Kidney capillary endothelial cell (primary cell): Measurements from ENCODE around the gene CNTN5.

Source experiments
- DNase-seq: peaks from one replicate; pipeline ENCODE4 v3.0.0-alpha.2; 2018; ENCODE audit warnings: low spot score

CNTN5 gene

GRCh38 chr11:99932684-99933083, 911.9 kb downstream of the CNTN5 start:
- DNase-seq, result no peak

GRCh38 chr11:99934008-99934407, 913.3 kb downstream of the CNTN5 start:
- DNase-seq, result no peak

- DNase-seq, result no peak
Measured at GRCh38 chr11:99937330-99937729, 916.6 kb downstream of the CNTN5 start.

- no peak for DNase-seq
Measured at GRCh38 chr11:99952816-99953215, 932.1 kb downstream of the CNTN5 start.

GRCh38 chr11:99960536-99960935, 939.8 kb downstream of the CNTN5 start:
- DNase-seq, result no peak

- DNase-seq, result no peak
Measured at GRCh38 chr11:99968336-99968735, 947.6 kb downstream of the CNTN5 start.

GRCh38 chr11:99973993-99974392, 953.2 kb downstream of the CNTN5 start:
- DNase-seq, result no peak

- DNase-seq, result no peak
Measured at GRCh38 chr11:99979042-99979441, 958.3 kb downstream of the CNTN5 start.

- no peak for DNase-seq
Measured at GRCh38 chr11:99987821-99988470, 967.2 kb downstream of the CNTN5 start.

GRCh38 chr11:99988471-99988837, 967.7 kb downstream of the CNTN5 start:
- DNase-seq, result no peak

GRCh38 chr11:100003985-100004384, 983.2 kb downstream of the CNTN5 start:
- DNase-seq, result no peak

- DNase-seq, result no peak
Measured at GRCh38 chr11:100004541-100004940, 983.8 kb downstream of the CNTN5 start.

- DNase-seq, result no peak
Measured at GRCh38 chr11:100008417-100008816, 987.7 kb downstream of the CNTN5 start.

GRCh38 chr11:100009728-100010127, 989.0 kb downstream of the CNTN5 start:
- DNase-seq, result no peak

GRCh38 chr11:100010393-100010792, 989.6 kb downstream of the CNTN5 start:
- no peak for DNase-seq

- no peak for DNase-seq
Measured at GRCh38 chr11:100011697-100012096, 990.9 kb downstream of the CNTN5 start.

- no peak for DNase-seq
Measured at GRCh38 chr11:100013011-100013410, 992.3 kb downstream of the CNTN5 start.

- no peak for DNase-seq
Measured at GRCh38 chr11:100031973-100032372, 1011.2 kb downstream of the CNTN5 start.

GRCh38 chr11:100061006-100061405, 1040.3 kb downstream of the CNTN5 start:
- no peak for DNase-seq

GRCh38 chr11:100066399-100066798, 1045.7 kb downstream of the CNTN5 start:
- DNase-seq, result no peak

- DNase-seq, result no peak
Measured at GRCh38 chr11:100068116-100068515, 1047.4 kb downstream of the CNTN5 start.

- no peak for DNase-seq
Measured at GRCh38 chr11:100072131-100072530, 1051.4 kb downstream of the CNTN5 start.

GRCh38 chr11:100080381-100080780, 1059.6 kb downstream of the CNTN5 start:
- DNase-seq, result no peak

GRCh38 chr11:100080821-100081220, 1060.1 kb downstream of the CNTN5 start:
- no peak for DNase-seq

GRCh38 chr11:100093698-100094097, 1072.9 kb downstream of the CNTN5 start:
- DNase-seq, result no peak
